IPS DF 19.7 (cell line): Measurements from ENCODE around the gene POLR1G.
A peak's percentile ranks its signal among the peaks of the same experiment; 100 is the strongest.
"Not testable (repeated sequence)": the region's sequence is repeated elsewhere in the genome, so short reads cannot be mapped to it uniquely, and the experiment has no call there.

ENCODE experiments used
- DNase-seq: peaks from one replicate; pipeline ENCODE4 v3.0.0-alpha.2; 2013; ENCODE audit warnings: low read depth, low spot score

Gene POLR1G

GRCh38 chr19:45421947-45422498, 15.6 kb downstream of the POLR1G start:
- DNase-seq = no peak

DNA sequence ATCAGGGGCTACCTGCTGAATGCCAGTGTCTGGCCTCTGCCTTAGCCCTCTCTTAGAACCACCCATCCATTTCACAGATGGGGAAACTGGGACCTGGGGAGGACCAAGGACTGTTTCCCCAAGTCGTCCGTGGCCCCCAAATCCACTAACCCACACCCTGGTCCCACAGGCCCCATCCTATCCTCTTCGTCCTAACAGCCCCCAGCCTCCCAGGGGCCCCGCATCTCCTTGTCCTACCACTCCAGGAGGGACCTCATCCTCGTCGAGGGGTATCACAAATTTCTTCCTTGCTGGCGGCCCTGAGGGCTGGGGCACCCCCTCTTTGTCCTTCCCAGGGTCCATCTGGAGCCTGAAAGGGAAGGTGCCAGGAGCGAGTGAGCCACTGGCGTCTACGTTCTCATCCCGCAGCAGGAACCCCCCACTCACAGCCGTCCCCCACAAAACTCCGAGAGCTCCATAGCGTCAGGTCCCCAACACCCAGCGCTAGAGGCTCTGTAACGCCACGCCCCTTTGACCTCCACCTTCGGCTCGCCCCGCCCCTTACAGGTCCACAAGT, 16.7 kb downstream of the POLR1G start:
- no peak for DNase-seq

- DNase-seq = peak; percentile 94
These were observed 17.2 kb downstream of the POLR1G start, which contains the start of gene ERCC1 for GRCh38 chr19:45423589-45424190. Gene ERCC1, minus strand, starts transcription at chr19:45423917. Its CDS starts 543 bp downstream, at chr19:45423374.

- DNase-seq = no peak
These were observed 18.0 kb downstream of the POLR1G start for GRCh38 chr19:45424191-45425058.

- no peak for DNase-seq
These were observed 22.2 kb downstream of the POLR1G start for GRCh38 chr19:45428384-45429231.

- DNase-seq = not testable (repeated sequence)
These were observed 23.5 kb downstream of the POLR1G start for GRCh38 chr19:45429896-45430295.

DNA sequence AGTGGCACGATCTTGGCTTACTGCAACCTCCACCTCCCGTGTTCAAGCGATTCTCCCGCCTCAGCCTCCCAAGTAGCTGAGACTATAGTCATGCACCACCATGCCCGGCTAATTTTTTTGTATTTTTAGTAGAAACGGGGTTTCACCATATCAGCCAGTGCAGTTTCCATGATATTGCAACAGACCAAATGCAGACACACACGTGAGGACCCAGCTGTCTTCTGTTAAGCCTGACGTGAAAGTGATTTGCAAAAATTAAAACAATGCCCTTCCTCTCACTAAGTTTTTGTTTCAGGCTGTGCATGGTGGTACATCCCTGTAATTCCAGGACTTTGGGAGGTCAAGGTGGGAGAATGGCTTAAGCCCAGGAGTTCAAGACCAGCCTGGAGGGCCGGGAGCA, 24.6 kb downstream of the POLR1G start:
- not testable (repeated sequence) for DNase-seq

- not testable (repeated sequence) for DNase-seq
These were observed 26.1 kb downstream of the POLR1G start for GRCh38 chr19:45432543-45432942.

GRCh38 chr19:45437328-45437727, 30.9 kb downstream of the POLR1G start:
- no peak for DNase-seq

DNA sequence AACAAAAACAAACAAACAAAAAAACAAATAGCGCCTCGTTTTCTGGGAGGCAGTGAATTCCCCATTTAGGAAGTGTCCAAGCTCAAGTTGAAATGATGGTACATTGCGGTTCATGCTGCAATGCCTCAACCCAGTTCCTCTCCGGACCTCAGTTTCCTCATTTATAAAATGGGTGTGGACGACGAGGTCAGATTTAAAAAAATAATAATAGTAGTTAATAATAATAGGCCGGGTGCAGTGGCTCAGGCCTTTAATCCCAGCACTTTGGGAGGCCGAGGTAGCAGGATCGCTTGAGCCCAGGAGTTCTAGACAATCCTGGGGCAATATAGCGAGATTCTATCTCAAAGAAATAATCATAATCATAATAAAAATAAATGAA, 32.7 kb downstream of the POLR1G start:
- DNase-seq = no peak

GRCh38 chr19:45439569-45440258, 33.3 kb downstream of the POLR1G start:
- no peak for DNase-seq

DNA sequence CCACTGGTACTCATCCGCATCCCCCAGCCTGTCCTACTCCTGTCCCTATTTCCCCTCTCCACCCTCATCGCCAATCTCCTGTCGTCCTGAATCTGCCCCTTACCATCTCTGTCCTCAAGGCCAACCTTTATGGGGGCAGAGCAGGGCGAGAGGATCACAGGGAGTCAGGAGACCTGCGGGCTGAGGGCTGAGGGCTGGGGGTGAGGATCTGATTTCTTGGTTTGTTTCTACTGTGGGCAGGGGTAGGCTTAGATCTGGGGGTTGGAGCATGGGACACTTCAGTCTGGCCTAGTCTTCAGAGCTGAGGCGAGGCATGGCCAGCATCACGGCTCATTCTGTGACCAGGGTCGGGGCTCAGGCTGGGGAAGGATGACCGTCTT, 33.8 kb downstream of the POLR1G start:
- DNase-seq = no peak

GRCh38 chr19:45440873-45441654, 34.6 kb downstream of the POLR1G start:
- DNase-seq = no peak

DNA sequence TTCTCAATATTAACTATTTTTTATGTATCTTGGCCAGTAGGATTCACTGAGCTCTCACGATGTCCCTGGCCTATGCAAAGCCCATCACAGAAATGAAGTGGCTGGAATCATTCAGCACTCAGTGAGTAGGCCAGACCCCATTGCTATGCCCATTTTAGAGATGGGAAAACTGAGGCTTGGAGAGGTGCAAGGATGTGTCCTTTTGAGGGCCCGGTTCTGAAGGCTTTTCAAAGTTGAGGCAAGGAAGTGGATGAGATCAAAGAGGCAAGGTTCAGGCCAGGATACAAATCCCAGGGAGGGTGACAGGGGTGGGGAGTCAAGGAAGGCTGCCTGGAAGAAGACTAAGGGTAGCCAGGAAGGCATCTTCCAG, 35.9 kb downstream of the POLR1G start:
- DNase-seq = no peak

DNA sequence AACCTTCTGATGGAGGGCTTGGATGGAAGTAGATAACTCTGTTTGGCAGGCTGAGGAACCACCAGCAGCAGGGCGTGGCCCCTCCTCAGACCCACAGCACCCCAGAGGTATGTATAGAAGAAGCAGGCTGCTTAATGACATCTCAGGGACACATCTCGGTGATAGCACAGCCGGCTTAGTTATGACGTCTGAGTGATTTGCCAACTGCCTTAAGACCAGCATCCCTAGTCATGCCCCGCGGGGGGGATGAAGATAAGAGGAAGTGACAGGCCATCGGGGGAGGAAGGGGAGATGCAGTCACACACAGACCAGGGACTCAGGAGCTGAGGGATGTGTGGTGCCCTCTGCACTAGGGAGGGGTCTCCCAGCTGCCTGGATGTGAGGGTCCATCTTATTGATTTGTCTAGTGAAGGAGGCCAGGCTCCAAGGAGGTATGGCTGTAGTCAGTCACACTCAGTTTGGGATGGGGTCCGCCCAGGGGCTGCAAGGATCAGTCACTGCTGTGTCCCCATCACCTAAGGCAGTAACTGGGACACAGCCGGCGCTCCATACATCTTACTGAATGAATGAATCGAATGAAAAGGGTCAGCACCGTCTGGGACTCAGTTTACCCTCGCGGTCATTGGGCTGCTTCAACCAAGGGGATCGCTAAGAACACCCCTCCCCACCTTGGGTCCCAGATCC, 36.5 kb downstream of the POLR1G start:
- no peak for DNase-seq

DNA sequence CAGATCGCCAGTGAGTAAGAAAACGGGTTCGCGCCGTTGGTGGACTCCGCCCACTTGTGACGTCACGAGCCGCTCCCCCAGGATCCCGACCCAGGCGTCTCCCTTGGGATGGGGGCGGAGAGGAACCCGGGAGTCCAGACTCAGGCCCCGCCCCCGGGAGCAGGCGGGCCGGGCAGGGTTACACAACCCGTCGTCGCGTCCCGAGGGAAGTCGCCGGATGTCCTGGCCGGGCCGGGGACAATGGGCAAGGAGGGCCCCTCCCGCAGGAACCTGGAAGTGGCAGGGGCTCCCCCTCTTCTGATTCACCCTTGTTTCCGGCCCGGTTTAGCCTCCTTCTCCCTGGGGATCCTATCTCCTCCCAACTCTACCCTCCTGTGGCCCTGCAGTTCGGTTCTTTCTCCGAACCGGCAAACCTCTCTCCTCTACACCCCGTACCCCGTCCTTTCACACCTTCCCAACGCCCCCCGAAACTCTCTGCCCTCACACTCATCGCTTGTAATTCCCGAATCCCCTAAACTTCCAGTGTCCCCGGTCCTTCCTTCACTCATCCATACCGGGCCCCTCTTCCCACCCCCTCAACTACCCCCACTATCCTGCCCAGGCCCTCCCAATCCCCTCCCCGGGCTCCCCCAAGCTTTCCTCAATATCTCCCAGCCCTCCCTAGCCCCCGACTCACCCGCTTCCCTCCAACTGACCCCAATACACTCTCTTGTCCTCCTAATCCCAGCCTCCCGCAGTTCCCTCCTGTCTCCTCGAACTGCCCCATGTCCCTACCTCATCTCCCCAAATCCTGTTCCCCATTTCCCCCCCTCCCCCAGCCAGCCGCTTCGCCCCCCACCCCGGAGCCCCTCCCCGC, 37.2 kb downstream of the POLR1G start:
- no peak for DNase-seq

DNA sequence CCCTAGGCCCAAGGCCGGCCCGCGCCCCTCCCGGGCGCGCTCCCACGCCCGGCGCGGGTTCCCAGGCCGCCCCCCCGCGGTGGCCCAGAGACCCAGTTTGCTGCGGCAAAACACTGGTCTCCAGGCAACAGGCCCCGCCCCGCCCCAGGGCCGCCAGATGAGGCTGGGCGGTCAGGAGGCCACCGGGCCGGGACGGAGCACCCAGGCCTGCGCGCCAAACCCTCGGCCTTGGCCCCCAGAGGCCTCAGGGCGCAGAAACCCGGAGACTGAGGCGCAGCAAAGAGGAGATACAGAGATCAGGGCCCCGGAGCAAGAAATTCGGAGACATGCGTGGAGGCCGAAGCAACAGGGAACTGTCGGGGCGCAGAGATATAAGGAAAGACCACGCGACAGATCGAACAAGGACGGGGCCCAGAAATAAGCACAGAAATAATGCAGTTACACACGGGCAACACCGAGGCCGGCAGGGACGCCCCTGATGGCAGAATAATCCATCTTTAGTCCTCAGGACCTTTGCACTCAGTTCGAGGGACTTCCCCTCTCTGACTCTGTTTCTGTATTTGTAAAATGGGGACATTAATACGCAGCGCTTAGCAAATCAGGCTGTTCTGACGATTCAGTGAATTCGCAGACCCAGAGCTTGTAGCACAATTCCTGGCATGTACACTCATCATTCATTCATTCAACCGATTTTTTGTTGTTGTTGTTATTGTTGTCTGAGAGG, 38.0 kb downstream of the POLR1G start:
- DNase-seq = no peak

DNA sequence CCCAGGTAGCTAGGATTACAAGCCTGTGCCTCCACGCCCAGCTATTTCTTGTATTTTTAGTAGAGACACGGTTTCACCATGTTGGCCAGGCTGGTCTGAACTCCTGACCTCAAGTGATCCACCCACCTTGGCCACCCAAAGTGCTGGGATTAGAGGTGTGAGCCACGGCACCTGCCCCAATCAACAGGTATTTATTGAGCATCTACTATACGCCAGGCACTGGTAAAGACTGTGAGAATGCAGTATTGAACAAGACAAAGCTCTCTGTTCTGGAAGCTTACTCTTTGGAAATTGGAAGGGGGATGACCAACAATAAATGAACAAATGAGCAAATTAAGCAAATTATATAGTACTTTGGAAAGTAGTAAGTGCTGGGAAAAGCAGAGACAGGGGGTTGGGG, 38.7 kb downstream of the POLR1G start:
- no peak for DNase-seq
